AG04450 (cell line): ENCODE measurements around the gene CTTNBP2. TPM values are rescaled to one million over a fixed set of nuclear protein-coding genes. Genes with fewer than 3 reads are reported as not detected.

Source experiments
- CTCF ChIA-PET: fragments of 300-600, 350-600 bp; formaldehyde crosslinking; extraction: SDS; loops from one replicate; lab custom pipeline; 2022; ENCODE audit warnings: antibody characterized with exemption, inconsistent platforms; lab: Charles Lee
- POLR2A ChIA-PET: fragments of 350-600 bp; formaldehyde crosslinking; extraction: SDS; loops from one replicate; lab custom pipeline; 2021; ENCODE audit warnings: antibody characterized with exemption, inconsistent platforms; lab: Yijun Ruan, JAX
- DNase-seq: peaks from one replicate; pipeline ENCODE4 v3.0.0-alpha.2; 2011; ENCODE audit warnings: low read depth, low spot score
- H3K27ac ChIP-seq: one replicate; pipeline ENCODE4 v1.5.1; 2012; ENCODE audit warnings: low read depth, low read length, control low read depth
- H3K27me3 ChIP-seq: one replicate; pipeline ENCODE4 v1.6.0; 2012; ENCODE audit warnings: low read length; ENCODE audit not compliant: control insufficient read depth, insufficient read depth
- H3K4me3 ChIP-seq: 2 replicates; pipeline ENCODE4 v1.5.1; 2011; ENCODE audit warnings: mild to moderate bottlenecking, low read depth, low read length, control low read depth
- H3K9me3 ChIP-seq: 2 replicates; pipeline ENCODE4 v1.5.1; 2012; ENCODE audit warnings: low read length; ENCODE audit not compliant: control insufficient read depth, insufficient read depth
- CTCF ChIP-seq: IDR thresholded peaks from 2 replicates; pipeline ENCODE4 v1.5.1; 2011; ENCODE audit warnings: low read depth, low read length, control low read depth, inconsistent platforms
- polyA minus RNA-seq: library from RNA; depleted of rRNA, polyadenylated mRNA; stranded (reverse); fragments of >200 nt; gene quantifications from 2 replicates; pipeline ENCODE4 v1.2.3, GENCODE V29; 2011; rRNA and poly(A)+ RNA removed
- polyA plus RNA-seq: library from polyadenylated mRNA; depleted of rRNA; stranded (reverse); fragments of >200 nt; gene quantifications from 2 replicates; pipeline ENCODE4 v1.2.3, GENCODE V29; 2011; rRNA removed

CTTNBP2 gene, protein sequence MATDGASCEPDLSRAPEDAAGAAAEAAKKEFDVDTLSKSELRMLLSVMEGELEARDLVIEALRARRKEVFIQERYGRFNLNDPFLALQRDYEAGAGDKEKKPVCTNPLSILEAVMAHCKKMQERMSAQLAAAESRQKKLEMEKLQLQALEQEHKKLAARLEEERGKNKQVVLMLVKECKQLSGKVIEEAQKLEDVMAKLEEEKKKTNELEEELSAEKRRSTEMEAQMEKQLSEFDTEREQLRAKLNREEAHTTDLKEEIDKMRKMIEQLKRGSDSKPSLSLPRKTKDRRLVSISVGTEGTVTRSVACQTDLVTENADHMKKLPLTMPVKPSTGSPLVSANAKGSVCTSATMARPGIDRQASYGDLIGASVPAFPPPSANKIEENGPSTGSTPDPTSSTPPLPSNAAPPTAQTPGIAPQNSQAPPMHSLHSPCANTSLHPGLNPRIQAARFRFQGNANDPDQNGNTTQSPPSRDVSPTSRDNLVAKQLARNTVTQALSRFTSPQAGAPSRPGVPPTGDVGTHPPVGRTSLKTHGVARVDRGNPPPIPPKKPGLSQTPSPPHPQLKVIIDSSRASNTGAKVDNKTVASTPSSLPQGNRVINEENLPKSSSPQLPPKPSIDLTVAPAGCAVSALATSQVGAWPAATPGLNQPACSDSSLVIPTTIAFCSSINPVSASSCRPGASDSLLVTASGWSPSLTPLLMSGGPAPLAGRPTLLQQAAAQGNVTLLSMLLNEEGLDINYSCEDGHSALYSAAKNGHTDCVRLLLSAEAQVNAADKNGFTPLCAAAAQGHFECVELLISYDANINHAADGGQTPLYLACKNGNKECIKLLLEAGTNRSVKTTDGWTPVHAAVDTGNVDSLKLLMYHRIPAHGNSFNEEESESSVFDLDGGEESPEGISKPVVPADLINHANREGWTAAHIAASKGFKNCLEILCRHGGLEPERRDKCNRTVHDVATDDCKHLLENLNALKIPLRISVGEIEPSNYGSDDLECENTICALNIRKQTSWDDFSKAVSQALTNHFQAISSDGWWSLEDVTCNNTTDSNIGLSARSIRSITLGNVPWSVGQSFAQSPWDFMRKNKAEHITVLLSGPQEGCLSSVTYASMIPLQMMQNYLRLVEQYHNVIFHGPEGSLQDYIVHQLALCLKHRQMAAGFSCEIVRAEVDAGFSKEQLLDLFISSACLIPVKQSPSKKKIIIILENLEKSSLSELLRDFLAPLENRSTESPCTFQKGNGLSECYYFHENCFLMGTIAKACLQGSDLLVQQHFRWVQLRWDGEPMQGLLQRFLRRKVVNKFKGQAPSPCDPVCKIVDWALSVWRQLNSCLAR (N-terminal part only)
- polyA plus RNA-seq, result 10.7 and 14.4 TPM in 2 replicates
- 18.5 and 28.7 TPM in 2 replicates for polyA minus RNA-seq

DNA sequence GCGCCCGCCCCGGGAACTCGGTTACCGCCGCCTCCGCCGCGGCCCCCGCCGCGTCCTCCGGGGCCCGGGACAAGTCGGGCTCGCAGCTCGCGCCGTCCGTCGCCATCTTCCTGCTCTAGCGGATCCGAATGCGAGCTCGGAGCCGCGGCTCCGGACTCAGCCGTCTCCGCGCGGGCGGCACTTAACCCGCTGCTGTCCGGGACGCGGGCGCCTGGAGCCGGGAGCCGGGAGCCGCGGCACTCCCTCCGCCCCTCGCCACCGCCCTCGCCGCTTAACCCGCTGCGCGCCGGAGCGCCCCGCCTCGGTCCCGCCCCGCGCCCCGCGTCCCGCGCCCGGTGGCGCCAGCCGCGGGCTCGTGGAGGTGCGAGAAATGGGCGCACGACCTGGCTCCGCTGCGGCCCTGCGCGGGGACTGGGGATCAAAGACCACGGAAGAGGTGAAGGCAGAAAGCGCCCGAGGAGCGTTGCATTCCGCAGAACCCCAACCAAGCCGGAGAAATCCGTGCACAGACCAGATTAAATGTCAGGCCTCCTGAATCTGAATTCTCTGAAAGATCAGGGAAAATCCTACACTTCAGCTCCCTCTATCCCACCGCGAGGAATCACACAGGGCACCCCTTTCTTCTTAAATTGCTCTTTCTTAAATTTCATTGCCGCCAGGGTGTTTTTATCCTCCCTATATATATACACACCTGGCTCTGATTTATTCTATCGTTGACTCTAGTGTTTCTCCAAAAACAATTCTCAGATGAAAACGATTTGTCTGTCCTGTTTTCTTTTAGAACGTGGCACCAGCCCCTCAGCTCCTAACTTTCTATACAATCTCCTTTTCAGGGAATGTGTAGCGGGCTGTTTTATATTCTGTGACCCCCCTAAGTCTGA, at the start of gene CTTNBP2:
TSS of gene CTTNBP2 (minus strand) at position 132 of the 881 bp plus-strand sequence. CDS start at position 106, 26 bp downstream.
- Histone ChIP-seq H3K27me3 (no peaks in the 10 kb centered on the region), H3K27ac (no peak within 1 kb of the TSS), H3K4me3 (peak within 1 kb of the TSS; percentile 85), H3K9me3 (no peaks in the 10 kb centered on the region; the same call in 1 of the 2 replicates)
- ChIA-PET POLR2A (no interaction called here), CTCF (interaction anchor here (0.6 to 2.4 kb wide), 5 partner anchors 8 to 143 kb away, joined by 3 to 9 read pairs (median 5); no protein-coding TSS in a partner anchor)
- no peak for DNase-seq
- TF ChIP-seq CTCF, result peak; percentile 38

DNA sequence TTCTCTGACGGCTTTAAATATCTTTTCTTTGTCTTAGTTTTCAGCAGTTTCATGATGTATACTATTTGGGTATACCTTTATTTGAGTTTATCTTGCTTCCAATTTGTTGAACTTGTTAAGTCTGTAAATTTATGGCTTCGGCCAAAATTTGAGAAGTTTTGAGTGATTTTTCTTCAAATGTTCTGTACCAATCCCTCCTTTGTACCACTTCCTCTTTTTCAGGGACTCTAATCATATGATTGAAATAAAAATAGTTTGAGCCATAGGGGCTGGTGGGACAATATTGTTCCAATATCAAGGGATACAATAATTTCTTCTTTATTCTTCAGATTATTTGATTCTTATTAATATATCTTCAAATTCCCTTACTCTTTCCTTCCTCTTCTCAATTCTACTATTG, 43.1 kb upstream of the CTTNBP2 start:
- TF ChIP-seq CTCF, result no peak
- Histone ChIP-seq H3K9me3 (no peaks in the 10 kb centered on the region), H3K4me3 (no peak overlapping the region), H3K27ac (no peak overlapping the region), H3K27me3 (no peaks in the 10 kb centered on the region)
- CTCF ChIA-PET, result no interaction called here
- POLR2A ChIA-PET, result no interaction called here
- no peak for DNase-seq

DNA sequence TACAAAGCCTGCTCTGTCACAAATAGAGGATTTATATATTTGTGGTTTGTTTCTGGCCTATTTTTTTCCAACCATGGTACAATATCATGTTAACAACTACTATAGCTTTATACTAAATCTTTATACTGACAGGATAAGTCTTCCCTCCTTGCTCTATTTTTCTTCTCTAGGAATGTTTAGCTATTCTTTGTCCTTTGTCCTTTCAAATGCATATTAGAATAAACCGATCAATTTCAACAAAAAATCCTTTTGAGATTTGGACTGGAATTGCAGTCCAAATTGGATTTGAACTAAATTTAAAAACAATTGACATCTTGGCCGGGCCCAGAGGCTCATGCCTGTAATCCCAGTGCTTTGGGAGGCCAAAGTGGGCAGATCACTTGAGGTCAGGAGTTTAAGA, 39.2 kb upstream of the CTTNBP2 start:
- Histone ChIP-seq H3K9me3 (no peaks in the 10 kb centered on the region), H3K27ac (no peak overlapping the region), H3K4me3 (no peak overlapping the region), H3K27me3 (no peaks in the 10 kb centered on the region)
- TF ChIP-seq CTCF, result no peak
- POLR2A ChIA-PET, result no interaction called here
- CTCF ChIA-PET, result no interaction called here
- DNase-seq, result no peak

DNA sequence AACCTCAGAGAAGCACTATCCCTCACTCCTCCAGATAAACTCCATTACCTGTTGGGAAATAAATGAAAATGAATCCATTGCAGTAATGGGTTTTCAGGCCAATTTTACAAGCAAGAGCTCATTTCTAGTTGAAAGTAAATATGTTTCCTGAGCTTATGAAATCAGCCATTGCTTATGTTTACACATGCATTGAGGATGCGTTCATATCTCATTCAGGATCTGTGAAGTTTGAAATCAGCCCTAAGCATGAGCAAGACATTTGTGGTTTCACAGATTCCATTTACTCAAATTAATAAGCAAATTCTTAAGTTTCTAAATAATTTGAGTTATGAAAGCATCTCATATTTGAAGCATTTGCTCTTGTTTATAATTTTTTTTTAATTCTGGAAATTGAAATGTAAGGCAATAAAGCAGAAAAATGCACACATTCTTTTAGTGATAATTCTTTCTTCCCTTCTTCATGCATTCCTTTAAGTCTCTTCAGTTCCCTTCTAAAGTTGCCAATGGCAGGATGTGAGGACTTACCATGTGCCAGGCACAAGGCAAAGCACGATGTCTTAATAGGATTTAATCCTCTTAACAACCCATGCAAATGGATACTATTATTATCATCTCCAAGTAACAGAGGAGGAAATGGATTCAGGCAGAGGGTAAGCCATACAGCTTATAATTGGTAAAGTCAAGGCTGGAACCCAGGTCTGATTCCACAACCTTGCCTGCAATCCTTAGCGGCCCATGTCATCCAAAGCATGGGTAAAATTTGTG, 35.0 kb upstream of the CTTNBP2 start:
- Histone ChIP-seq H3K27ac (no peak overlapping the region), H3K27me3 (no peaks in the 10 kb centered on the region), H3K9me3 (no peaks in the 10 kb centered on the region), H3K4me3 (no peak overlapping the region)
- ChIA-PET POLR2A (no interaction called here), CTCF (no interaction called here)
- no peak for TF ChIP-seq CTCF
- no peak for DNase-seq
